ENCODE data around the gene ACSS2. TPM values are rescaled to one million over a fixed set of nuclear protein-coding genes. Genes with fewer than 3 reads are reported as not detected.

ACSS2 gene
- total and polyA plus RNA-seq, 10 of the 15 experiments (the other 5 are each of a cell fraction or from before 2014, with no cell fraction given), result 2.8 to 37.2 (median 24.2) TPM

DNA sequence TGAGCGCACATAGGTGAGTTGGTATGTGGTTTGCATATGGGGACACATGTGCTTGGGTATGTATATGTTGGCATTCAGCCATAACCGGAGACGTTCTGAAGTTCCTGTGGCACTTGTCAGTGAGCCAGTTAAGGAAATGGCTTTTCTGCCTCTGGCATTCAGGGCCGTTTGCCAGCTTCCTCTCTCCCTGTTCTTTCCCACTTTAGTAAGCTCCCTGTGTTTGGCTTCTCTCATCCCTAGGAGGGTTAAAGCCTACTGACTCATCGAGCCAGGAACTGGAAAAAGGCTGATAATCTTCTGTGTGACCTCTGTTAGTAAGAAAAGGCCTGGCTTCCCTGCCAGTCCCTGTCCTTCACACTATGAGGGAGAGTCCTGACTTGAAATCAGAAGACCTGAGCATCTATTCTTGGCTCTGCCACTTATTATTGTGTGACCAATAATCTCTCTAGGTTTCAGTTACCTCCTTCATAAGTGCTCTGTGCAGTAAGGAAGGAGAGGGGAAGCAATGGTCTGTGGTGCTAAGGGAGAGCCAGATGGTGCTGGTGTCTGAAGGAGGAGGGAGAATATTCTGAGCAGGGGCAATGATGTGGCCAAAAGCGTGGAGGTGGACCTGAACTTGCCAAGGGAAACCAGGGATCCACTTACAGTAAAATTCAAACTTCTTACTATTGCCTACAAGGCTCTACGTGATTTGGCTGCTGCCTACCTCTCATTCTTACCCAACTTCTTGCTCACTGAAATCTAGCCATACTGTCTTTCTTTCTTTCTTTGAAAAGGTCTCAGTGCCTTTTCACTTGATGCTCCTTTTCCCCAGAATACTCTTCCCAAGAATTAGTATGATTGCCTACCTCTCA lies 31.4 kb downstream of the ACSS2 start (continued):
- TF ChIP-seq, protein P1, sequence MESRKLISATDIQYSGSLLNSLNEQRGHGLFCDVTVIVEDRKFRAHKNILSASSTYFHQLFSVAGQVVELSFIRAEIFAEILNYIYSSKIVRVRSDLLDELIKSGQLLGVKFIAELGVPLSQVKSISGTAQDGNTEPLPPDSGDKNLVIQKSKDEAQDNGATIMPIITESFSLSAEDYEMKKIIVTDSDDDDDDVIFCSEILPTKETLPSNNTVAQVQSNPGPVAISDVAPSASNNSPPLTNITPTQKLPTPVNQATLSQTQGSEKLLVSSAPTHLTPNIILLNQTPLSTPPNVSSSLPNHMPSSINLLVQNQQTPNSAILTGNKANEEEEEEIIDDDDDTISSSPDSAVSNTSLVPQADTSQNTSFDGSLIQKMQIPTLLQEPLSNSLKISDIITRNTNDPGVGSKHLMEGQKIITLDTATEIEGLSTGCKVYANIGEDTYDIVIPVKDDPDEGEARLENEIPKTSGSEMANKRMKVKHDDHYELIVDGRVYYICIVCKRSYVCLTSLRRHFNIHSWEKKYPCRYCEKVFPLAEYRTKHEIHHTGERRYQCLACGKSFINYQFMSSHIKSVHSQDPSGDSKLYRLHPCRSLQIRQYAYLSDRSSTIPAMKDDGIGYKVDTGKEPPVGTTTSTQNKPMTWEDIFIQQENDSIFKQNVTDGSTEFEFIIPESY (IDR thresholded peaks at IDR 0.05), result no peak
- no peak for TF ChIP-seq ZNF384 (IDR thresholded peaks at IDR 0.05; ENCODE audit: borderline replicate concordance, low read depth, low read length)

DNA sequence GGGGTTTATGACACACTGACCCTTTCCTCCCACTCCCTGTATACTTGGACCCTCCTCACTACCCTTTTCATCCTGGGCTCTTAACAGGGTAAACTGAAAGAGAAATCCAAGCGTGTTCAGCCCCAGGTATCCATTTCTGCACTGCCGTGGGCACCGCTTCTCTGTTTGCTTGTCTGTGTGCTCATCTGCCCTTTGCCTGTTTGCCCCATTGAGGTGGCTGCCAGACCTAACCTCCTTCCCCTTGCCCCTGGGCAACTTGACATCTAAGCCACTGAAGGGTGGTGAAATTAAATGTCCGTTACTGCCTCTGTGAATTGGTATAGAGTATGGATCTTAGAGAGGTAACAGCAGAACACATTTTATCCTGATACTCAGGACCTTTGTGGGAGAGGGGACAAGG lies 38.7 kb downstream of the ACSS2 start:
- no peak for ATAC-seq
- Histone ChIP-seq H3K79me2 (ENCODE audit: control insufficient read depth, insufficient read depth, low read length) (no peaks in the 10 kb centered on the region), H3K4me2 (ENCODE audit: control insufficient read depth, insufficient read depth) (no peak overlapping the region), H3K27ac (ENCODE audit: control insufficient read depth, insufficient read depth) (no peak overlapping the region), H2AFZ (ENCODE audit: control insufficient read depth, low read depth, low read length) (no peak overlapping the region), H4K20me1 (ENCODE audit: control insufficient read depth, insufficient read depth) (no peaks in the 10 kb centered on the region), H3K4me1 (ENCODE audit: control insufficient read depth, insufficient read depth, low read length) (no peaks in the 10 kb centered on the region), H3K27me3 (replicated peaks in 1 of 2; ENCODE audit: control insufficient read depth in 2 of 2, insufficient read depth in 2 of 2, low read length in 1 of 2) (no peaks in the 10 kb centered on the region), H3K4me3 (no peak overlapping the region), H3K9ac (ENCODE audit: control insufficient read depth, insufficient read depth, low read length) (no peak overlapping the region), H3K9me3 (replicated peaks; ENCODE audit: control insufficient read depth, insufficient read depth, low read length) (no peaks in the 10 kb centered on the region), H3K36me3 (ENCODE audit: control insufficient read depth in 2 of 2, insufficient read depth in 2 of 2, low read length in 1 of 2) (no peaks in the 10 kb centered on the region)
- ChIA-PET SMC1A (ENCODE audit: uncharacterized antibody, unreplicated experiment) (no interaction called here), RAD21 (ENCODE audit: unreplicated experiment) (no interaction called here), CTCF (no interaction called here), POLR2A (no interaction called here)
- intact Hi-C loops (cut with micrococcal nuclease; ENCODE audit: unreplicated experiment) (no loop called here), in situ Hi-C loops (cut with MboI) (no loop called here)
- FAIRE-seq, result no peak
- BruUV-seq (replicated peaks), result no TSS peak
- 78% methylated on average over 4 of the region's 4 CpGs for WGBS (ENCODE audit: insufficient coverage, insufficient replicate concordance, low lambda C conversion rate, missing lambda C conversion rate)
- no peak for DNase-seq (ENCODE audit: low read depth, low spot score)
- no peak for TF ChIP-seq IRF4 (IDR thresholded peaks at IDR 0.05; ENCODE audit: low read depth, low read length)
- no peak for TF ChIP-seq RBBP5 (conservative IDR thresholded peaks at IDR 0.05)
- TF ChIP-seq HDAC6 (IDR thresholded peaks at IDR 0.05; ENCODE audit: unreplicated experiment), result no peak
- no peak for TF ChIP-seq GABPA (IDR thresholded peaks at IDR 0.05; ENCODE audit: low read depth)
- TF ChIP-seq MXI1 (IDR thresholded peaks at IDR 0.05; ENCODE audit: low read depth, low read length), result no peak
- no peak for TF ChIP-seq DPF2 (IDR thresholded peaks at IDR 0.05)
- no peak for TF ChIP-seq FOS (IDR thresholded peaks at IDR 0.05; ENCODE audit: borderline replicate concordance, extremely low read depth, insufficient read length)
- no peak for TF ChIP-seq SMC3 (IDR thresholded peaks at IDR 0.05; ENCODE audit: borderline replicate concordance, low read length)
- TF ChIP-seq BCL11A (IDR thresholded peaks at IDR 0.05; ENCODE audit: low read depth, low read length), result no peak
- TF ChIP-seq, protein P2, sequence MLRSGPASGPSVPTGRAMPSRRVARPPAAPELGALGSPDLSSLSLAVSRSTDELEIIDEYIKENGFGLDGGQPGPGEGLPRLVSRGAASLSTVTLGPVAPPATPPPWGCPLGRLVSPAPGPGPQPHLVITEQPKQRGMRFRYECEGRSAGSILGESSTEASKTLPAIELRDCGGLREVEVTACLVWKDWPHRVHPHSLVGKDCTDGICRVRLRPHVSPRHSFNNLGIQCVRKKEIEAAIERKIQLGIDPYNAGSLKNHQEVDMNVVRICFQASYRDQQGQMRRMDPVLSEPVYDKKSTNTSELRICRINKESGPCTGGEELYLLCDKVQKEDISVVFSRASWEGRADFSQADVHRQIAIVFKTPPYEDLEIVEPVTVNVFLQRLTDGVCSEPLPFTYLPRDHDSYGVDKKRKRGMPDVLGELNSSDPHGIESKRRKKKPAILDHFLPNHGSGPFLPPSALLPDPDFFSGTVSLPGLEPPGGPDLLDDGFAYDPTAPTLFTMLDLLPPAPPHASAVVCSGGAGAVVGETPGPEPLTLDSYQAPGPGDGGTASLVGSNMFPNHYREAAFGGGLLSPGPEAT (IDR thresholded peaks at IDR 0.05; ENCODE audit: low read depth), result no peak
- TF ChIP-seq TCF7 (IDR thresholded peaks at IDR 0.05; ENCODE audit: borderline replicate concordance), result no peak
- no peak for TF ChIP-seq MEF2A (IDR thresholded peaks at IDR 0.05; ENCODE audit: insufficient read depth, low read depth, low read length)
- no peak for TF ChIP-seq YBX1 (IDR thresholded peaks at IDR 0.05)
- TF ChIP-seq, protein P3, sequence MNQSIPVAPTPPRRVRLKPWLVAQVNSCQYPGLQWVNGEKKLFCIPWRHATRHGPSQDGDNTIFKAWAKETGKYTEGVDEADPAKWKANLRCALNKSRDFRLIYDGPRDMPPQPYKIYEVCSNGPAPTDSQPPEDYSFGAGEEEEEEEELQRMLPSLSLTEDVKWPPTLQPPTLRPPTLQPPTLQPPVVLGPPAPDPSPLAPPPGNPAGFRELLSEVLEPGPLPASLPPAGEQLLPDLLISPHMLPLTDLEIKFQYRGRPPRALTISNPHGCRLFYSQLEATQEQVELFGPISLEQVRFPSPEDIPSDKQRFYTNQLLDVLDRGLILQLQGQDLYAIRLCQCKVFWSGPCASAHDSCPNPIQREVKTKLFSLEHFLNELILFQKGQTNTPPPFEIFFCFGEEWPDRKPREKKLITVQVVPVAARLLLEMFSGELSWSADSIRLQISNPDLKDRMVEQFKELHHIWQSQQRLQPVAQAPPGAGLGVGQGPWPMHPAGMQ (IDR thresholded peaks at IDR 0.05; ENCODE audit: borderline replicate concordance), result no peak
- TF ChIP-seq TAF1 (IDR thresholded peaks at IDR 0.05; ENCODE audit: borderline replicate concordance, low read depth, low read length), result no peak
- TF ChIP-seq NFIC (IDR thresholded peaks at IDR 0.05; ENCODE audit: low read depth, low read length), result no peak

Measured in GM12878 (cell line).